ENCODE data around the gene ENKUR.

GRCh38 chr10:24988831-24989640, 26.9 kb downstream of the ENKUR start:
- TF ChIP-seq CTCF (IDR thresholded peaks at IDR 0.05 in 8 of 11, conservative IDR thresholded peaks at IDR 0.05 in 3 of 11) (no peak), POLR2A (IDR thresholded peaks at IDR 0.05) (no peak)
